ENCODE data around the gene PARD3. TPM values are rescaled to one million over a fixed set of nuclear protein-coding genes. Genes with fewer than 3 reads are reported as not detected.

Gene PARD3
- total RNA-seq, 2 donors from 2014 or later = 59.6 to 74.6 TPM

GRCh38 chr10:34850558-34850957 lies 35.5 kb upstream of the PARD3 start:
- H3K27ac ChIP-seq (ENCODE audit: low read depth, low read length) = no peak overlapping the region
- Mint-ChIP-seq H3K9me3 (no peaks in the 10 kb centered on the region), H3K4me1 (peaks cover 4% of the 10 kb centered on the region), H3K4me3 (no peak overlapping the region), H3K27ac (no peak overlapping the region), H3K36me3 (ENCODE audit: low read depth) (no peaks in the 10 kb centered on the region), H3K27me3 (ENCODE audit: insufficient read depth) (no peaks in the 10 kb centered on the region)
- no peaks in the 10 kb centered on the region for H3K4me1 ChIP-seq (ENCODE audit: control insufficient read depth, insufficient read depth, low read length)
- no peak for TF ChIP-seq CTCF (conservative IDR thresholded peaks at IDR 0.05)
- no peaks in the 10 kb centered on the region for H3K27me3 ChIP-seq (ENCODE audit: control insufficient read depth, insufficient read depth, low read length, poor library complexity, severe bottlenecking)
- H3K9me3 ChIP-seq (ENCODE audit: control insufficient read depth, low read length) = no peaks in the 10 kb centered on the region
- no peak for DNase-seq
- H3K4me3 ChIP-seq (ENCODE audit: low read length) = no peak overlapping the region
- H3K9ac ChIP-seq (ENCODE audit: extremely low read depth, low read length, poor library complexity, severe bottlenecking) = no peak overlapping the region
- H3K36me3 ChIP-seq (ENCODE audit: control insufficient read depth, insufficient read depth, low read length) = no peaks in the 10 kb centered on the region
- WGBS, 2 experiments (ENCODE audit: insufficient coverage in 1 of 2, insufficient read length in 1 of 2) = 98 to 100% methylated on average over 1 to 3 of the region's 3 CpGs

GRCh38 chr10:34850036-34850435 lies 34.9 kb upstream of the PARD3 start:
- Histone ChIP-seq H3K4me3 (ENCODE audit: low read length) (no peak overlapping the region), H3K9me3 (ENCODE audit: control insufficient read depth, low read length) (no peaks in the 10 kb centered on the region), H3K4me1 (ENCODE audit: control insufficient read depth, insufficient read depth, low read length) (no peaks in the 10 kb centered on the region), H3K36me3 (ENCODE audit: control insufficient read depth, insufficient read depth, low read length) (no peaks in the 10 kb centered on the region), H3K27ac (ENCODE audit: low read depth, low read length) (no peak overlapping the region), H3K9ac (ENCODE audit: extremely low read depth, low read length, poor library complexity, severe bottlenecking) (no peak overlapping the region), H3K27me3 (ENCODE audit: control insufficient read depth, insufficient read depth, low read length, poor library complexity, severe bottlenecking) (no peaks in the 10 kb centered on the region)
- H3K27me3 Mint-ChIP-seq (ENCODE audit: insufficient read depth) = no peaks in the 10 kb centered on the region
- H3K27ac Mint-ChIP-seq = no peak overlapping the region
- DNase-seq = no peak
- H3K4me1 Mint-ChIP-seq = peaks cover 4% of the 10 kb centered on the region
- no peaks in the 10 kb centered on the region for H3K36me3 Mint-ChIP-seq (ENCODE audit: low read depth)
- no peak for TF ChIP-seq CTCF (conservative IDR thresholded peaks at IDR 0.05)
- WGBS, 2 experiments (ENCODE audit: insufficient coverage in 1 of 2, insufficient read length in 1 of 2) = 82 to 96% methylated on average over 1 of the region's 1 CpG
- no peak overlapping the region for H3K4me3 Mint-ChIP-seq
- H3K9me3 Mint-ChIP-seq = no peaks in the 10 kb centered on the region

- no peaks in the 10 kb centered on the region for H3K9me3 Mint-ChIP-seq
- H3K4me3 Mint-ChIP-seq = no peak overlapping the region
- TF ChIP-seq CTCF (conservative IDR thresholded peaks at IDR 0.05) = no peak
- no peak overlapping the region for H3K27ac ChIP-seq (ENCODE audit: low read depth, low read length)
- H3K36me3 ChIP-seq (ENCODE audit: control insufficient read depth, insufficient read depth, low read length) = no peaks in the 10 kb centered on the region
- no peak for DNase-seq
- H3K27ac Mint-ChIP-seq = no peak overlapping the region
- peaks cover 4% of the 10 kb centered on the region for H3K4me1 Mint-ChIP-seq
- no peaks in the 10 kb centered on the region for H3K27me3 Mint-ChIP-seq (ENCODE audit: insufficient read depth)
- no peaks in the 10 kb centered on the region for H3K9me3 ChIP-seq (ENCODE audit: control insufficient read depth, low read length)
- H3K27me3 ChIP-seq (ENCODE audit: control insufficient read depth, insufficient read depth, low read length, poor library complexity, severe bottlenecking) = no peaks in the 10 kb centered on the region
- H3K9ac ChIP-seq (ENCODE audit: extremely low read depth, low read length, poor library complexity, severe bottlenecking) = no peak overlapping the region
- no peak overlapping the region for H3K4me3 ChIP-seq (ENCODE audit: low read length)
- no peaks in the 10 kb centered on the region for H3K36me3 Mint-ChIP-seq (ENCODE audit: low read depth)
- WGBS, 2 experiments (ENCODE audit: insufficient coverage in 1 of 2, insufficient read length in 1 of 2) = 84% methylated on average over 2 of the region's 2 CpGs; no CpG with 5 or more reads in 1 of the 2 experiments
- no peaks in the 10 kb centered on the region for H3K4me1 ChIP-seq (ENCODE audit: control insufficient read depth, insufficient read depth, low read length)
Observed at GRCh38 chr10:34845070-34845469, 30.0 kb upstream of the PARD3 start.

All from endodermal cell (in vitro differentiated cells).